H1 (cell line): ENCODE data around the gene PLXNB1. TPM values are rescaled to one million over a fixed set of nuclear protein-coding genes. Genes with fewer than 3 reads are reported as not detected.

ENCODE experiments used
- CTCF ChIA-PET: fragments of 300-600 bp; sonication (Branson Sonifier 250); formaldehyde crosslinking; loops from one replicate; lab custom pipeline; 2021; ENCODE audit not compliant: partially characterized antibody; lab: Charles Lee
- POLR2A ChIA-PET: fragments of 300-600 bp; sonication (Branson Sonifier 250); formaldehyde crosslinking; loops from one replicate; lab custom pipeline; 2021; ENCODE audit warnings: inconsistent platforms; ENCODE audit not compliant: partially characterized antibody; lab: Charles Lee
- DNase-seq, 2 experiments: peaks; one replicate each; pipeline versions ENCODE4 v3.0.0 to v3.0.0-alpha.2; 2010 to 2022; ENCODE audit warnings: low spot score in 2 of 2, low read depth in 1 of 2, mixed read lengths in 1 of 2
- FAIRE-seq: peaks from 2 replicates; lab custom pipeline; 2011; peaks lifted over from hg19 to GRCh38; lab: Jason Lieb, UNC
- H2AFZ ChIP-seq: 2 replicates; pipeline ENCODE4 v1.8.1; 2012; ENCODE audit warnings: low read length, inconsistent platforms
- H2AK5ac ChIP-seq: 2 replicates; pipeline ENCODE4 v1.6.1; 2013; ENCODE audit warnings: low read depth, low read length
- H2BK120ac ChIP-seq: replicated peaks from 2 replicates; pipeline ENCODE3; 2013; ENCODE audit warnings: low read depth, low read length, inconsistent platforms
- H2BK12ac ChIP-seq: 2 replicates; pipeline ENCODE4 v1.6.1; 2013; ENCODE audit warnings: low read depth, low read length
- H2BK15ac ChIP-seq: 2 replicates; pipeline ENCODE4 v1.6.1; 2013; ENCODE audit warnings: low read length
- H2BK20ac ChIP-seq: 2 replicates; pipeline ENCODE4 v1.6.1; 2013; ENCODE audit warnings: low read length
- H2BK5ac ChIP-seq: 2 replicates; pipeline ENCODE4 v1.6.1; 2013; ENCODE audit warnings: low read depth, low read length
- H3K14ac ChIP-seq: 2 replicates; pipeline ENCODE4 v1.6.1; 2013; ENCODE audit warnings: inconsistent platforms; ENCODE audit not compliant: insufficient read length
- H3K18ac ChIP-seq: 2 replicates; pipeline ENCODE4 v1.6.1; 2013; ENCODE audit warnings: low read length; ENCODE audit errors: extremely low read depth
- H3K23ac ChIP-seq: 2 replicates; pipeline ENCODE4 v1.6.1; 2013; ENCODE audit warnings: inconsistent platforms; ENCODE audit not compliant: insufficient read length
- H3K23me2 ChIP-seq: 2 replicates; pipeline ENCODE4 v1.6.1; 2013; ENCODE audit warnings: low read depth, low read length
- H3K27ac ChIP-seq: 2 replicates; pipeline ENCODE4 v1.6.1; 2011; ENCODE audit warnings: low read depth, low read length, inconsistent platforms
- H3K27me3 ChIP-seq, 4 experiments: replicated peaks in 1 of 4; 1 replicate in 1 of 4; 2 replicates in 3 of 4; pipeline versions ENCODE4 v1.6.1 to v1.8.1; 2011 to 2013; ENCODE audit warnings: low read length in 3 of 4, mild to moderate bottlenecking in 3 of 4, inconsistent platforms in 2 of 4, mixed read lengths in 2 of 4, moderate library complexity in 1 of 4; ENCODE audit not compliant: control insufficient read depth in 3 of 4, insufficient read depth in 3 of 4; ENCODE audit errors: extremely low read depth in 1 of 4
- H3K36me3 ChIP-seq, 4 experiments: 2 replicates each; pipeline versions ENCODE4 v1.6.1 to v1.8.1; 2011 to 2013; ENCODE audit warnings: mild to moderate bottlenecking in 4 of 4, low read length in 3 of 4, moderate library complexity in 2 of 4, control low read depth in 1 of 4, inconsistent platforms in 1 of 4; ENCODE audit not compliant: insufficient read depth in 4 of 4, control insufficient read depth in 2 of 4
- H3K4ac ChIP-seq: replicated peaks from 2 replicates; pipeline ENCODE3; 2013; ENCODE audit warnings: low read length, low read depth, mixed read lengths, inconsistent platforms; ENCODE audit not compliant: insufficient read length
- H3K4me1 ChIP-seq, 4 experiments: replicated peaks in 1 of 4; 1 replicate in 1 of 4; 2 replicates in 3 of 4; pipeline versions ENCODE4 v1.6.1 to v1.8.1; 2011 to 2013; ENCODE audit warnings: low read length in 3 of 4, inconsistent platforms in 2 of 4, mixed read lengths in 1 of 4; ENCODE audit not compliant: insufficient read depth in 4 of 4, control insufficient read depth in 3 of 4
- H3K4me2 ChIP-seq, 2 experiments: 2 replicates each; pipeline versions ENCODE4 v1.6.1 to v1.8.1; 2011 to 2013; ENCODE audit warnings: low read depth in 2 of 2, low read length in 2 of 2, control low read depth in 1 of 2, inconsistent platforms in 1 of 2, mild to moderate bottlenecking in 1 of 2; ENCODE audit not compliant: insufficient read depth in 1 of 2
- H3K4me3 ChIP-seq, 4 experiments: fragments of 200-600, 300-600 bp in 1 of 4; sonication (generic), shearing (Covaris generic), sonication (Bioruptor Twin) in 1 of 4; 2 replicates each; pipeline versions ENCODE4 v1.5.1 to v1.8.1; 2011 to 2016; ENCODE audit warnings: low read length in 4 of 4, low read depth in 3 of 4, control low read depth in 2 of 4, inconsistent platforms in 2 of 4, mild to moderate bottlenecking in 2 of 4, mixed read lengths in 1 of 4, moderate library complexity in 1 of 4; ENCODE audit not compliant: insufficient read depth in 2 of 4; ENCODE audit errors: extremely low read depth in 1 of 4
- H3K56ac ChIP-seq: replicated peaks from 2 replicates; pipeline ENCODE3; 2013; ENCODE audit warnings: low read depth, mild to moderate bottlenecking, mixed read lengths, low read length, inconsistent platforms; ENCODE audit not compliant: insufficient read length
- H3K79me1 ChIP-seq: 2 replicates; pipeline ENCODE4 v1.6.1; 2013; ENCODE audit warnings: low read depth, low read length, control low read depth
- H3K79me2 ChIP-seq, 2 experiments: 2 replicates each; pipeline versions ENCODE4 v1.6.1 to v1.8.1; 2012 to 2013; ENCODE audit warnings: low read length in 2 of 2, mild to moderate bottlenecking in 2 of 2, inconsistent platforms in 1 of 2; ENCODE audit not compliant: insufficient read depth in 2 of 2, control insufficient read depth in 1 of 2
- H3K9ac ChIP-seq, 4 experiments: replicated peaks in 1 of 4; 1 replicate in 1 of 4; 2 replicates in 3 of 4; pipeline versions ENCODE4 v1.6.1 to v1.8.1; 2011 to 2013; ENCODE audit warnings: low read depth in 3 of 4, low read length in 3 of 4, control low read depth in 2 of 4, mild to moderate bottlenecking in 2 of 4, moderate library complexity in 2 of 4, inconsistent platforms in 1 of 4; ENCODE audit errors: extremely low read depth in 1 of 4
- H3K9me3 ChIP-seq, 2 experiments: 2 replicates each; pipeline versions ENCODE4 v1.6.1 to v1.8.1; 2012 to 2013; ENCODE audit warnings: mild to moderate bottlenecking in 2 of 2, moderate library complexity in 2 of 2, control low read depth in 1 of 2, inconsistent platforms in 1 of 2, low read depth in 1 of 2, low read length in 1 of 2, mixed read lengths in 1 of 2; ENCODE audit not compliant: insufficient read depth in 2 of 2
- H4K20me1 ChIP-seq, 2 experiments: replicated peaks in 1 of 2; 2 replicates each; pipeline versions ENCODE3 to v1.8.1; 2011 to 2013; ENCODE audit warnings: inconsistent platforms in 2 of 2, low read length in 2 of 2, mild to moderate bottlenecking in 1 of 2; ENCODE audit not compliant: insufficient read depth in 2 of 2, control insufficient read depth in 1 of 2
- H4K5ac ChIP-seq: 2 replicates; pipeline ENCODE4 v1.6.1; 2013; ENCODE audit warnings: low read length, low read depth, mixed read lengths, inconsistent platforms; ENCODE audit not compliant: insufficient read length
- H4K8ac ChIP-seq: 2 replicates; pipeline ENCODE4 v1.8.0; 2013; ENCODE audit warnings: mild to moderate bottlenecking, moderate library complexity, low read length, inconsistent platforms; ENCODE audit not compliant: insufficient read depth; ENCODE audit errors: extremely low read depth
- H4K91ac ChIP-seq: replicated peaks from 2 replicates; pipeline ENCODE3; 2013; ENCODE audit warnings: low read length, mixed read lengths, inconsistent platforms; ENCODE audit not compliant: insufficient read length
- CHD2 ChIP-seq: IDR thresholded peaks from 2 replicates; pipeline ENCODE4 v1.6.1; 2012; ENCODE audit warnings: low read length, improper control_type of control experiment
- GABPA ChIP-seq: IDR thresholded peaks from 2 replicates; pipeline ENCODE4 v1.6.1; 2011; ENCODE audit warnings: mild to moderate bottlenecking, low read length, moderate library complexity, borderline replicate concordance; ENCODE audit not compliant: insufficient read depth
- GTF2F1 ChIP-seq: IDR thresholded peaks from 2 replicates; pipeline ENCODE4 v1.6.1; 2012; ENCODE audit warnings: low read depth, low read length, improper control_type of control experiment, borderline replicate concordance
- JUN ChIP-seq: IDR thresholded peaks from 2 replicates; pipeline ENCODE4 v1.6.1; 2011; ENCODE audit warnings: low read depth, mild to moderate bottlenecking, improper control_type of control experiment, low read length
- RAD21 ChIP-seq, 2 experiments: IDR thresholded peaks in 1 of 2; conservative IDR thresholded peaks in 1 of 2; 2 replicates each; pipeline ENCODE4 v1.6.1; 2011; ENCODE audit warnings: low read depth in 2 of 2, low read length in 2 of 2, improper control_type of control experiment in 1 of 2, inconsistent platforms in 1 of 2, mild to moderate bottlenecking in 1 of 2, moderate library complexity in 1 of 2
- RFX5 ChIP-seq: IDR thresholded peaks from 2 replicates; pipeline ENCODE4 v1.6.1; 2011; ENCODE audit warnings: low read depth, low read length, improper control_type of control experiment, borderline replicate concordance
- RNF2 ChIP-seq: fragments of 200-900, 300-1000 bp; sonication (generic); IDR thresholded peaks from 2 replicates; pipeline ENCODE4 v1.7.1; 2016; ENCODE audit warnings: borderline replicate concordance, low read depth, mild to moderate bottlenecking, antibody characterized with exemption, low read length; ENCODE audit not compliant: poor library complexity, severe bottlenecking; ENCODE audit errors: missing control alignments
- WGBS, 2 experiments: shearing (Covaris generic) in 1 of 2; methylation state at CpG; one replicate each; pipeline versions ENCODE4 v1.1.6 to v1.1.7; 2013 to 2015; ENCODE audit warnings: low lambda C conversion rate in 2 of 2, mixed read lengths in 2 of 2, inconsistent platforms in 1 of 2, low coverage in 1 of 2, missing lambda C conversion rate in 1 of 2; ENCODE audit not compliant: insufficient replicate concordance in 2 of 2, insufficient coverage in 1 of 2, insufficient read length in 1 of 2; ENCODE audit errors: extremely low coverage in 1 of 2, missing lambda C conversion rate in 1 of 2; 5-methylcytosine and 5-hydroxymethylcytosine counted together
- polyA plus RNA-seq, 7 experiments: library from polyadenylated mRNA; depleted of rRNA in 3 of 7; stranded (reverse) in 5 of 7; unstranded in 2 of 7; fragments of >200 nt in 5 of 7; fragments of 200-250 nt in 2 of 7; gene quantifications; 1 replicate in 5 of 7; 2 replicates in 1 of 7; 4 replicates in 1 of 7; pipeline versions ENCODE4 v1.2.1 to v1.2.3, GENCODE V29; 2011 to 2013; ENCODE audit warnings: missing spikeins in 2 of 7, mixed read lengths in 2 of 7
- total RNA-seq: library from RNA; stranded (reverse); fragmentation: NEBNext Ultra II Directional; extraction: Animal tissue kit (Norgen Biotek cat#: 25700); gene quantifications from 2 replicates; pipeline ENCODE4 v1.2.1, GENCODE V29; 2021
- TF ChIP-seq, protein P1 (sequence below): IDR thresholded peaks from 2 replicates; pipeline ENCODE4 v1.6.1; 2012; ENCODE audit warnings: inconsistent platforms
- TF ChIP-seq, protein P2 (sequence below): IDR thresholded peaks from 2 replicates; pipeline ENCODE4 v1.6.1; 2011; ENCODE audit warnings: low read length, improper control_type of control experiment

Gene PLXNB1
- total and polyA plus RNA-seq, 2 of the 8 experiments (the other 6 are each of a cell fraction or from before 2014, with no cell fraction given): 109 to 114 TPM

DNA sequence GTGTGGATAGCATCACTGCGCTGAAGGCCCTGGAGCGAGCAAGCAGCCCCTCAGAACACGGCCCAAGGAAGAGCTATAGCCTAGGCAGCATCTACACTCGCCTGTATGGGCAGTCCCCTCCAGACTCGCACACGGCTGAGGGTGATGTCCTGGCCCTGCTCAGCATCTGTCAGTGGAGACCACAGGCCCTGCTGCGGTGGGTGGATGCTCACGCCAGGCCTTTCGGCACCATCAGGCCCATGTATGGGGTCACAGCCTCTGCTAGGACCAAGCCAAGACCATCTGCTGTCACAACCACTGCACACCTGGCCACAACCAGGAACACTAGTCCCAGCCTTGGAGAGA is 37.2 kb upstream of the PLXNB1 start:
- Histone ChIP-seq H4K5ac (peak overlapping the region; percentile 18), H2BK20ac (no peak overlapping the region; the same call in 1 of the 2 replicates), H3K79me2 (peaks cover 0 to 15% of the 10 kb centered on the region in 2 experiments; a peak in 2 of 4 replicates), H3K4me1 (peaks cover 0 to 25% (median 14%) of the 10 kb centered on the region in 4 experiments; a peak in 5 of 7 replicates), H4K91ac (no peak overlapping the region), H3K9ac (no peak overlapping the region), H2BK12ac (no peak overlapping the region), H4K8ac (no peak overlapping the region), H3K18ac (no peak overlapping the region), H3K27ac (0 out of 2 replicates have a peak overlapping the region, but pooled peaks have one; percentile 88), H3K23me2 (no peaks in the 10 kb centered on the region), H3K4ac (peak overlapping the region; percentile 63), H3K36me3 (peaks cover 7 to 35% (median 14%) of the 10 kb centered on the region in 4 experiments), H4K20me1 (peaks cover 3 to 11% of the 10 kb centered on the region in 2 experiments), H3K56ac (no peak overlapping the region), H3K9me3 (no peaks in the 10 kb centered on the region), H3K27me3 (no peaks in the 10 kb centered on the region), H2AFZ (no peak overlapping the region), H2AK5ac (no peak overlapping the region), H3K4me3 (no peak overlapping the region), H3K79me1 (peaks cover 6% of the 10 kb centered on the region), H2BK15ac (no peak overlapping the region), H3K4me2 (no peak overlapping the region), H2BK120ac (no peak overlapping the region), H3K23ac (no peak overlapping the region), H2BK5ac (peak overlapping the region; percentile 78; the same call in 1 of the 2 replicates), H3K14ac (no peak overlapping the region)
- CTCF ChIA-PET: interaction anchor here (0.8 to 21.5 kb wide), 7 partner anchors 8 to 92 kb away, joined by 3 to 251 read pairs (median 26); partner anchors contain the start of genes PFKFB4 and SHISA5
- 88% methylated on average over 9 of the region's 9 CpGs; no CpG with 5 or more reads in 1 of the 2 experiments for WGBS, 2 experiments
- no peak for TF ChIP-seq GTF2F1
- TF ChIP-seq GABPA: no peak
- TF ChIP-seq RFX5: no peak
- no peak for TF ChIP-seq RNF2
- TF ChIP-seq JUN: no peak
- TF ChIP-seq CHD2: no peak
- TF ChIP-seq, protein P1, sequence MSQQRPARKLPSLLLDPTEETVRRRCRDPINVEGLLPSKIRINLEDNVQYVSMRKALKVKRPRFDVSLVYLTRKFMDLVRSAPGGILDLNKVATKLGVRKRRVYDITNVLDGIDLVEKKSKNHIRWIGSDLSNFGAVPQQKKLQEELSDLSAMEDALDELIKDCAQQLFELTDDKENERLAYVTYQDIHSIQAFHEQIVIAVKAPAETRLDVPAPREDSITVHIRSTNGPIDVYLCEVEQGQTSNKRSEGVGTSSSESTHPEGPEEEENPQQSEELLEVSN: no peak
- TF ChIP-seq, protein P2, sequence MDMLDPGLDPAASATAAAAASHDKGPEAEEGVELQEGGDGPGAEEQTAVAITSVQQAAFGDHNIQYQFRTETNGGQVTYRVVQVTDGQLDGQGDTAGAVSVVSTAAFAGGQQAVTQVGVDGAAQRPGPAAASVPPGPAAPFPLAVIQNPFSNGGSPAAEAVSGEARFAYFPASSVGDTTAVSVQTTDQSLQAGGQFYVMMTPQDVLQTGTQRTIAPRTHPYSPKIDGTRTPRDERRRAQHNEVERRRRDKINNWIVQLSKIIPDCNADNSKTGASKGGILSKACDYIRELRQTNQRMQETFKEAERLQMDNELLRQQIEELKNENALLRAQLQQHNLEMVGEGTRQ: no peak
- TF ChIP-seq RAD21 (IDR thresholded peaks at IDR 0.05 in 1 of 2, conservative IDR thresholded peaks at IDR 0.05 in 1 of 2; ENCODE audit: low read depth in 2 of 2, low read length in 2 of 2): no peak
- FAIRE-seq (no peak), DNase-seq (no peak)
- POLR2A ChIA-PET: interaction anchor here (0.9 to 8.1 kb wide), 17 partner anchors 8 to 196 kb away, joined by 3 to 83 read pairs (median 5); partner anchors contain the start of genes ATRIP, CELSR3 and SLC26A6
